Measurements from ENCODE around the gene ACVR2B.

- TF ChIP-seq CTCF (conservative IDR thresholded peaks at IDR 0.05; ENCODE audit: low read depth, low read length): no peak
- no peak for TF ChIP-seq EZH2phosphoT487 (IDR thresholded peaks at IDR 0.05; ENCODE audit: borderline replicate concordance, low read length)
- TF ChIP-seq EZH2 (IDR thresholded peaks at IDR 0.05; ENCODE audit: low read length, unreplicated experiment): no peak
These were observed 56.9 kb downstream of the ACVR2B start for GRCh38 chr3:38510631-38511030.

Data from PC-3 (cell line).